ENCODE results near the gene BMX. TPM values are rescaled to one million over a fixed set of nuclear protein-coding genes. Genes with fewer than 3 reads are reported as not detected.

The BMX gene
- total RNA-seq, 2 donors from 2014 or later, result 6.2 to 10.0 TPM

DNA sequence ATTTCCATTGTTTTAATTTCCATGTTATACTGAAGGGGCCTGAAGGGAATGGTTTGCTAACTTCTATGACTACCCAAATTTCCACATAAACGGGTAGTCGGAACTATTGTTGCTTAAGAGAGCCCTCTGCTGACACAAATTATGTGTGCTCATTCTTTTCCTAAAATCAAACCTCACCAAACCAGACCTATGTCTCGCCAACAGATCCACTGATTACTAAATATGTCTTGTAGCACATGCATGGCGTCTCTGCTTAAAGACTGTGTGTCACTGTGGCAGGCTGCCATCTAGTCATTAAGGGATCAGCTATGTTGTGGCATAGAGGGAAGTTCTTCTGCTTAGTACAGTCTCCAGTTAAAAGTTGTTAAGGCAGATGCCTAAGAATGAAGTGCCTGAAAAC, 32.6 kb upstream of the BMX start:
- no peak overlapping the region for H3K27ac ChIP-seq
- H3K4me1 ChIP-seq (ENCODE audit: control insufficient read depth in 1 of 2, low read depth in 2 of 2), result no peaks in the 10 kb centered on the region
- H3K9me3 ChIP-seq, result no peaks in the 10 kb centered on the region
- H3K4me3 ChIP-seq, result no peak overlapping the region
- H3K27me3 ChIP-seq (replicated peaks; ENCODE audit: insufficient read depth), result no peaks in the 10 kb centered on the region
- no peak for ATAC-seq (ENCODE audit: insufficient number of reproducible peaks, low FRiP score, low read depth)
- TF ChIP-seq, protein P1, sequence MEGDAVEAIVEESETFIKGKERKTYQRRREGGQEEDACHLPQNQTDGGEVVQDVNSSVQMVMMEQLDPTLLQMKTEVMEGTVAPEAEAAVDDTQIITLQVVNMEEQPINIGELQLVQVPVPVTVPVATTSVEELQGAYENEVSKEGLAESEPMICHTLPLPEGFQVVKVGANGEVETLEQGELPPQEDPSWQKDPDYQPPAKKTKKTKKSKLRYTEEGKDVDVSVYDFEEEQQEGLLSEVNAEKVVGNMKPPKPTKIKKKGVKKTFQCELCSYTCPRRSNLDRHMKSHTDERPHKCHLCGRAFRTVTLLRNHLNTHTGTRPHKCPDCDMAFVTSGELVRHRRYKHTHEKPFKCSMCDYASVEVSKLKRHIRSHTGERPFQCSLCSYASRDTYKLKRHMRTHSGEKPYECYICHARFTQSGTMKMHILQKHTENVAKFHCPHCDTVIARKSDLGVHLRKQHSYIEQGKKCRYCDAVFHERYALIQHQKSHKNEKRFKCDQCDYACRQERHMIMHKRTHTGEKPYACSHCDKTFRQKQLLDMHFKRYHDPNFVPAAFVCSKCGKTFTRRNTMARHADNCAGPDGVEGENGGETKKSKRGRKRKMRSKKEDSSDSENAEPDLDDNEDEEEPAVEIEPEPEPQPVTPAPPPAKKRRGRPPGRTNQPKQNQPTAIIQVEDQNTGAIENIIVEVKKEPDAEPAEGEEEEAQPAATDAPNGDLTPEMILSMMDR (IDR thresholded peaks at IDR 0.05), result peak; percentile 21
- peak; percentile 15 for DNase-seq (ENCODE audit: low spot score)
- no peaks in the 10 kb centered on the region for H3K36me3 ChIP-seq

DNA sequence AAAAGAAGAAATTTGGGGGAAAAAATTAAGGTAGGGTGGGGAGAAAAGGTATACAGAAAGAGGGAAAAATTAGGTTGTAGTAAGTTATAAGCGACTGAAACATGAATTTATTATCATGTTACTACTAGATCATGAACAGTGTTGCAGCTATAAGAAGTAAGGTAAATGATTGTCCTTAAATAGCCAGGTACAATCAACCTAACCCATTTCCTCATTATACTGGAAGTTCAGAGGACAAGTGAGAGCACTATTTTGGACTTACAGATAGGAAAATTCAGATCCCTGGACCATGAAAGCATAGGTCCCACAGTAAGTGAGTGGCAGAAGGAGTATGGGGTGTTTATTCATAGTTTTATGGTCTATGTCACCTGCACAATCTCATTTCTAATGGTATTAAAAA, 31.0 kb upstream of the BMX start:
- Histone ChIP-seq H3K9me3 (no peaks in the 10 kb centered on the region), H3K27me3 (replicated peaks; ENCODE audit: insufficient read depth) (no peaks in the 10 kb centered on the region), H3K4me3 (no peak overlapping the region), H3K36me3 (no peaks in the 10 kb centered on the region), H3K4me1 (ENCODE audit: control insufficient read depth in 1 of 2, low read depth in 2 of 2) (no peaks in the 10 kb centered on the region), H3K27ac (no peak overlapping the region)
- ATAC-seq (ENCODE audit: insufficient number of reproducible peaks, low FRiP score, low read depth), result no peak
- no peak for DNase-seq (ENCODE audit: low spot score)
- TF ChIP-seq, protein P1 (IDR thresholded peaks at IDR 0.05), result no peak

DNA sequence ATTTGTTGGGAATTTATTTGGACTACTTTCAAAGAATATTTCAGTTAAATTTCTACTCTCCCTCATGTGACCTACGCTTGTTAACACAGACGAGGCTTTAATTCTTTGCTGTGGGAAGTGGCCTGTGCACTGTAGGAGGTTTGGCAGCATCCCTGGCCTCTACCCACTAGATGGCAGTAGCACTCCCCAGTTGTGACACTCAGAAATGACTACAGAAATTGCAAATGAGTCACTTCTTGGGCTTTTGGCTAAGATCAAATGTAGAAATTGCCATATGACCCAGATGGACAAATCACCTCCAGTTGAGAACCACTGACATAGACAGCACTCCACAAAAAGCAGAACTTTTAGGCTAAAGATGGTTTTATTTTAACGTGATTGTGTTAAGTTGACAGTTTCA, 29.6 kb upstream of the BMX start:
- no peaks in the 10 kb centered on the region for H3K4me1 ChIP-seq (ENCODE audit: control insufficient read depth in 1 of 2, low read depth in 2 of 2)
- H3K36me3 ChIP-seq, result no peaks in the 10 kb centered on the region
- H3K27me3 ChIP-seq (replicated peaks; ENCODE audit: insufficient read depth), result no peaks in the 10 kb centered on the region
- DNase-seq (ENCODE audit: low spot score) (peak; percentile 27), ATAC-seq (ENCODE audit: insufficient number of reproducible peaks, low FRiP score, low read depth) (no peak)
- no peak overlapping the region for H3K27ac ChIP-seq
- TF ChIP-seq, protein P1 (IDR thresholded peaks at IDR 0.05), result peak; percentile 62
- no peak overlapping the region for H3K4me3 ChIP-seq
- H3K9me3 ChIP-seq, result no peaks in the 10 kb centered on the region

DNA sequence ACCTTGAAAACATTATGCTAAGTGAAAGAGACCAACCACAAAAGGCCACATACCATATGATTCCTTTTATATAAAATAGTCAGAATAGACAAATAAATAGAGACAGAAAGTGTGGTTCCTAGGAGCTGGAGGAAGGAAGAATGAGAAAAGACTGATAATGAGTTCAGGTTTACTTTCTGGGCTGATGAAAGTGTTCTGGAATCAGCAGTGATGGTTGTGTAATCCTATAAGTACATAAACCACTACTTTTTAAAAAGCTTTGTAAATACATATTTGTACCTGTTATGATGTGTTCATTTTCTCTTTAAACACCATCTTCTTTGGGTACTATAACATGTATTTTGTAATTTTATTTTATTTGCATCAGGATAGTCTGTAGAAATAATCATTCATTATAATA, 28.1 kb upstream of the BMX start:
- no peak for ATAC-seq (ENCODE audit: insufficient number of reproducible peaks, low FRiP score, low read depth)
- Histone ChIP-seq H3K27ac (no peak overlapping the region), H3K27me3 (replicated peaks; ENCODE audit: insufficient read depth) (no peaks in the 10 kb centered on the region), H3K4me1 (ENCODE audit: control insufficient read depth in 1 of 2, low read depth in 2 of 2) (no peaks in the 10 kb centered on the region), H3K9me3 (no peaks in the 10 kb centered on the region), H3K4me3 (no peak overlapping the region), H3K36me3 (no peaks in the 10 kb centered on the region)
- no peak for DNase-seq (ENCODE audit: low spot score)
- TF ChIP-seq, protein P1 (IDR thresholded peaks at IDR 0.05), result no peak

DNA sequence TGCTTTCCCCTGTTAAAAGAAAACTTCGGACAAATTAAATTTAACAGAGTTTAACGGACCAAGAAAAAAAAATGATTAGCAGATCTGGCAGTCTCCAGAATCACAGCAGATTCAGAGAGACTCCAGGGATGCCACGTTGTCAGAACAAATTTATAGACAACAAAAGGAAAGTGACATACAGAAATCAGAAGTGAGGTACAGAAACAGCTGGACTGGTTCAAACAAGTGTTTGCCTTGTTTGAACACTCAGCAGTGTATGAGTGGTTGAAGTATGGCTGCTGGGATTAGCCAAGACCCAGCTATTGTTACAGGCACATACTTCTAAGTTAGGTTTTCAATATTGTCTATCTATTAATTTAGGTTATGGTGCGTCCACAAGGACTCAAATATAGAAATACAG, 26.6 kb upstream of the BMX start:
- Histone ChIP-seq H3K27ac (no peak overlapping the region), H3K27me3 (replicated peaks; ENCODE audit: insufficient read depth) (no peaks in the 10 kb centered on the region), H3K4me1 (ENCODE audit: control insufficient read depth in 1 of 2, low read depth in 2 of 2) (no peaks in the 10 kb centered on the region), H3K9me3 (no peaks in the 10 kb centered on the region), H3K4me3 (no peak overlapping the region), H3K36me3 (no peaks in the 10 kb centered on the region)
- TF ChIP-seq, protein P1 (IDR thresholded peaks at IDR 0.05), result no peak
- ATAC-seq (ENCODE audit: insufficient number of reproducible peaks, low FRiP score, low read depth), result no peak
- no peak for DNase-seq (ENCODE audit: low spot score)
